SKM-1 (cell line): ENCODE data around the gene SEMA4C.

Source experiments
- DNase-seq: peaks from one replicate; lab custom pipeline; 2025; ENCODE audit not compliant: unreplicated experiment; lab: John Stamatoyannopoulos, UW

The SEMA4C gene, protein sequence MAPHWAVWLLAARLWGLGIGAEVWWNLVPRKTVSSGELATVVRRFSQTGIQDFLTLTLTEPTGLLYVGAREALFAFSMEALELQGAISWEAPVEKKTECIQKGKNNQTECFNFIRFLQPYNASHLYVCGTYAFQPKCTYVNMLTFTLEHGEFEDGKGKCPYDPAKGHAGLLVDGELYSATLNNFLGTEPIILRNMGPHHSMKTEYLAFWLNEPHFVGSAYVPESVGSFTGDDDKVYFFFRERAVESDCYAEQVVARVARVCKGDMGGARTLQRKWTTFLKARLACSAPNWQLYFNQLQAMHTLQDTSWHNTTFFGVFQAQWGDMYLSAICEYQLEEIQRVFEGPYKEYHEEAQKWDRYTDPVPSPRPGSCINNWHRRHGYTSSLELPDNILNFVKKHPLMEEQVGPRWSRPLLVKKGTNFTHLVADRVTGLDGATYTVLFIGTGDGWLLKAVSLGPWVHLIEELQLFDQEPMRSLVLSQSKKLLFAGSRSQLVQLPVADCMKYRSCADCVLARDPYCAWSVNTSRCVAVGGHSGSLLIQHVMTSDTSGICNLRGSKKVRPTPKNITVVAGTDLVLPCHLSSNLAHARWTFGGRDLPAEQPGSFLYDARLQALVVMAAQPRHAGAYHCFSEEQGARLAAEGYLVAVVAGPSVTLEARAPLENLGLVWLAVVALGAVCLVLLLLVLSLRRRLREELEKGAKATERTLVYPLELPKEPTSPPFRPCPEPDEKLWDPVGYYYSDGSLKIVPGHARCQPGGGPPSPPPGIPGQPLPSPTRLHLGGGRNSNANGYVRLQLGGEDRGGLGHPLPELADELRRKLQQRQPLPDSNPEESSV

DNA sequence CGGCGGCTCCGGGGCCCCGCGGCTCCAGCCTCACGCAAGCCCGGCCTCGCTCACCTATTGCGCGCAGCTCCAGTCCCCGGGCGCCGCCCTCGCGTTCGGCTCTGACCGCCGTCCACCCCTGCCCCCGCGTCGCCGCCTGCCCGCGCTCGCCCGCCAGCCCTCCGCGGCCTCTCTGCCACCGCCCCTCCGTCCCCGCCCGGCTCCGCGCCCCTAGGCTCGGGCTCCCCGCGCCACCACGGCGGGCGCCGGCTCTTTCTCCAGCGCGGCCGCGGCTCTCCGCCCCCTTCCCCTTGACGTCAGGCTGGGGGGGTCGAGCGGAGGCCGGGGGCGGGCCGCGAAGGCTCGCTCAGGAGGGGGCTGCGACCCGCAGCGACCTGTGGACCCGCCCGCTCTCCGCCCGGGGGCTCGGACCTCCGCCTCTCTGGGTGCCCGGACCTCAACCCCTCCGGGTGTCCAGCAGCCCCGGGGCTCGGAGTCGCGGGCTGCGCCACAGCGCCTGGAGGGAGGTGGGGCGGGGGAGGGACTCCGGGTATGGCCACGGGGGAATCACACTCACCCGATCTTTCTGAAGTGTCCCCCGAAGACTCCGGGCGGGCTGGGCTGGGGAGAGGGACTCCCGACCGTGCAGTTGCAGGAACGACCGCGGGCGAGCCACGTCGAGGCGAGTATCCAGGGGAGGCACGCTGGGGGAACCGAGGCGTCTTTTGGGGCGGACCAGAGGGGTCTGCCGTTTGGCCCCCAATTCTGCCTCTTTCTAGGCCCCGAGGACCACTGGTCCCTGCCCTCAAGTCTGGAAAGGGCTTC is at the start of gene SEMA4C:
Gene SEMA4C, minus strand, starts transcription at position 259 of the 804 bp plus-strand sequence. CDS start 2,194 bp downstream, outside the sequence.
- no peak for DNase-seq

DNA sequence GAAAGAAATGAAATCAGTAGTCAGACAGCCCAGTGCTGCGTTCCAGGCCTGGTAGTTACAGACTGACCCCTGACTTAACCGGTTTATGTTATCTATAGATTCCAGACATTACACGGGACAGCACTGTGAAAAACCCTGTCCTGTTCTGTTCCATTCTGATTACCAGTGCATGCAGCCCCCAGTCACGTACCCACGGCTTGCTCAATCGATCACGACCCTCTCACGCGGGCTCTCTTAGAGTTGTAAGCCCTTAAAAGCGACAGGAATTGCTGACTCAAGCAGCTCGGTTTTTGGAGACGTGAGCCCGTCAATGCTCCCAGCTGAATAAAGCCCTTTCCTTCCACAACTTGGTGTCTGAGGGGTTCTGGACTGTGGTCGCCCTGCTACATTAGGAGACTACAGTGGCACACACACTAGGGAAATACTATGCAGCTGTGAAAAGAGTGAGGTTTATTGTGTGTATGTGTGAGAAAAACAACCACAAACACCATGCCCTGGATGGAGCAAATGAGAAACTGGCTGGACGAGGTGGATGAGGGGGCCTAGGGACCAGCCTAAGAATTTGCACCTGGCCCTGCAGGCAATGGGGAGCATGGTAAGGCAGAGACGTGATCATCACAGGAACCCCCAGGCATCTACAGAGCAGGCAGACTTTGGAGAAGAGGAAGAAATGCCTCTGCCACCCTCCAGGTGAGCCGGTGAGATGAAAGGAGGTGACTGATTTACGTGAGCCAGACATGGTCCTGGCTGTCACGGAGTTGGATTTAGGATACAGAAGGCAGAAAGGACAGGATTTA is 49.1 kb upstream of the SEMA4C start:
- no peak for DNase-seq

DNA sequence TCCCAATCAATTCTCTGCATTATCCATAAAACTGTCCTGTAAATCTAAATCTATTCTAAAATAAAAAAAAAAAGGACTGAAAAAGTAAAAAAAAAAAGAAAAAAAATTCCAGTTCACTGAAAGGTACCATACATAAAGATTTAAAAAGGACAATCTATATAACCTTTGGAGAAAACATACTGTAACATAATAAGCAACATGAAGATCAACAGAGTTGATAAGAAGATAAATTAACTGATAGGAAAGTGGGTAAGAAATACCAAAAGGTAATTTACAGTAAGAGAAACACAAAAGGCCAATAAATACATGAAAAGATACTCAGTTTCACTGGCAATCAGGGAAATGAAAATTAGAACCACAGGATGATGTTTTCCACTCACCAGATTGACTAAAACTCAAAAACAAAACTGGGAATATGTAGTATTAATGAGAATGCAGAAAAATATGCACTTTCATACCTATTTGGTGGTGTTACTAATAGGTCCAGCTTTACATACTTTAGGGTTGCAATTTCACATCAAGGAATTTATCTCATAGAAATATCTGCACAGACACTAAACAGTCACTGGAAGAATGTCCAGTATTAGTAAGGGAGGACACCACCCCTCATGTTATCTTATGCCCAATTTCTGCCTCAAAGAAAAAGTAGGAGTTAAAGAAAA is 48.3 kb upstream of the SEMA4C start:
- no peak for DNase-seq

DNA sequence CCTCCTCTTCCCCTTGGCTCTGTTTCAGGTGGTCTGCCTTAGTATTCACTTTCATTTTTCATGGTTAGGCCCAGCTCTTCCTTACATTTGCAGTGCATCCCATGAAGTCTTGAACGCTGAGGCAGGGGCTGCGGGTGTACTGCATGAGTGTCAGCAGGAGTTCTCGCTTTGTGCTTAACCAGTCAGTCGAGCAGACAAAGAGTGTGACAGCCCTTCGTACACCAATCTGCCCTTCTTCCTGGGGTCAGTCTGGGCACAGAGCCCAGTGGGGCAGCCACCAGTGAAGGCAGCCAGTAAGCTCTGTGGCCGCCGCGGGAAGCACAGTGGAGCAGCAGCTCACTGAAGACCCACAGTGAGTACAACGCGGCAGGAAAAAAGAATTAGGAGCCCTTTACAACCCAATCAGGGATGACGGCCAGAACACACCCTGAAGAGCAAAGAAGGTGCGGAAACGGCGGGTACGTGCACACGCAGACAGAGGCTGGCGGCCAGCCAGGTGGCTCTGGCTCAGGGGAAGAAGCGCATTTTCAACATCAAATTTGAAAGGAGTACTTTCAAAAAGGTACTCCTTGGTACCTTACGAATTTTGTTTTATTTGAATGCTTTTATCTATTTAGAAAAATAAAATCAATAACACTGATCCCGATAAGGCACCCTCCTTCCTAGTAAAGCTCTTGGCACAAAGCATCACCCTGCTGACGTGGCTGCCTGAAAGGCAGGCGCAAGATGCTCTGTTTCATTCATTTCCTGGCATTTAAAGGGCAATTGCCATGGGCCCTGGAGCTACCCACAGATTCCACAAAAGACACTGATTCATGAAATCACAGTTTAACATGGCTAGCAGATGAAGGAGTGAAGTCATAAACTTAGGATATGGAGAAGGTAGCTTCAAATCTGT is 47.0 kb upstream of the SEMA4C start:
- DNase-seq, result no peak

DNA sequence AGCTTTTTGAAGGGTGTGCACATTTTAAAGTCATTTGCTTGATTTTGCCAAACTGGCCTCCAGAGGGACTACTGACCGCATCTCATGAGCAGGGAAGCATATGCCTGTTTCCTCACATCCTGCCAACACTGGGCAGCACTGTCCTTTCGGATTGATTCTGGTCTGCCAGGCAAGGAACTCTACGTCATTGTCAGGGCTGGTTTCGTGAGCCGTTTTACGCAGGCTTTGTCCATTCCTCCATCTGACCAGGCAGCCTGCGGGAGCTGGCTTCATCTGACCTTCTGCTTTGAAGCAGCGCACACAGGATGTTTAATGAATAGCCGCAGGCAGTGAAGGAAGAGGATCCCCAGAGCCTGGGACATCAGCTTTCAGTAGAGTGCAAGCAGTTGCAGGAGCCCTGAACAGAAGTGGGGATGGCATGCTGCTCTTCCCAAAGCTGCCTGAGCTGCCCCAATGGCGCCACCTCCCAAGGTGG is 46.3 kb upstream of the SEMA4C start:
- no peak for DNase-seq

DNA sequence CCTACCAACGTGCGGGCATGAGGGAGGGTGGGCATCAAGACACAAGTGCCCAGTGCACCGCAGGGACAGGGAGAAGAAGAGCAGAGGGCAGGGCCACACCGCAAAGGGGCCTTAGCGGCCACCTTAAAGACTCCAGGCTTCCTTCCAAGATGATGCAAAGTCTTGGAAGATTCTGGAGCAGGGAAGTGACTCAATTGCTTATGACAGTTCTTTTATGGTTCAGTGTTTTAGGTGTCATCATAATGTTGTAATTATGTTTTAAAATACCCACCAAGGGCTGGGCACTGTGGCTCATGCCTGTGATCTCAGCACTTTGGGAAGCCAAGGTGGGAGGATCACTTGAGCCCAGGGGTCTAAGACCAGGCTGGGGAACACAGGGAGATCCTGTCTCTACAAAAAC is 44.5 kb upstream of the SEMA4C start:
- DNase-seq, result no peak

DNA sequence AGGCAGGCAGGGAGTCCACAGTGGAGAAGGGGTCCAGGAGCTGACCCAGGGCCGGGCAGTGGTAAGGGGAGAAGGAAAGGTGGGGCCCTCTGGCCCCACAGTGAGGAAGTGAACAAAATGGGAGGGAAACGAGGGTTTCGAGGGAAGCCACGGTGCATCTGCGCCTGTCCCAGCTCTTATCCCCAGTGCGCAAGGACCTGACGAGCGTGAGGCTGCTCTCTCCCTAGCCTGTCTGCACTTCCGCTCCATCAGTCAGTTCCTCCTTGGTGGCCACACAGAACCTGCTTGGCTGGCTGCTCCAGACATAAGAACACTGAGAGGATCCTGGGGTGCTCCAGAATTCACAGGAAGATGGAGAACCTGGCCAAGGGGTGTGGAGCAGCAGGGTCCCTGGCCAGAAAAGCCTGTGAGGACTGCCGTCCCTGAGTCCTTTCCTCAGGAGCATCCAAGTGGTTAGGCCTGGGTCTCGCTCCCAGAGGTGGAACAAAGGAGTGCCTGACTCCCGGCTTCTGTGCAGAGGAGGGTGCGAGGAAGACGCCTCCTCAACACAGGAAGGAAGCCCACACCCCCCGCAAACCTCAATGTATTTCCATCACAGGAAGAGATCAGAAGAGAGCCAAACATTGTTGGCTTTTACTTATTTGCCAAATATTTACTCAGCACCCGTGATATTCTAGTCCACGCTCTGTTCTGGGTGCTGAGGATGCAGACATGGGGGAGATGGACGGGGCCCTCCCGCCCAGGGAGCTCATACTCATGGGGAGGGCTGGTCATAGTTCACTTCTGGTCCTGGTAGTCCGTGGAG is 43.7 kb upstream of the SEMA4C start:
- peak; percentile 85 for DNase-seq

DNA sequence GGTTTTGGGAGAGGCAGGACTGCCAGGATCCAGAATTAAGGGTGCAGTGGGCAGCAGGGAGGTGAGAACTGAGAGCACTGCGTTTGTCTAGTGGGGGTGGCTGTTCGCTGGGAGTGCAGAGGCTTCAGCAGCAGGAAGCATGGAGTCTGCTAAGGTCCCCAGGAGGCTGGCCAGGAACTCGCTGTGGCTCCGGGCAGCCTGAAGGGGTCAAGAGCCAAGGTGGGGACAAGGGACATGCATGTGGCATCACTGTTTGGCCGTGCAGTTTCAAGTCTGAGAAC is 43.2 kb upstream of the SEMA4C start:
- no peak for DNase-seq

DNA sequence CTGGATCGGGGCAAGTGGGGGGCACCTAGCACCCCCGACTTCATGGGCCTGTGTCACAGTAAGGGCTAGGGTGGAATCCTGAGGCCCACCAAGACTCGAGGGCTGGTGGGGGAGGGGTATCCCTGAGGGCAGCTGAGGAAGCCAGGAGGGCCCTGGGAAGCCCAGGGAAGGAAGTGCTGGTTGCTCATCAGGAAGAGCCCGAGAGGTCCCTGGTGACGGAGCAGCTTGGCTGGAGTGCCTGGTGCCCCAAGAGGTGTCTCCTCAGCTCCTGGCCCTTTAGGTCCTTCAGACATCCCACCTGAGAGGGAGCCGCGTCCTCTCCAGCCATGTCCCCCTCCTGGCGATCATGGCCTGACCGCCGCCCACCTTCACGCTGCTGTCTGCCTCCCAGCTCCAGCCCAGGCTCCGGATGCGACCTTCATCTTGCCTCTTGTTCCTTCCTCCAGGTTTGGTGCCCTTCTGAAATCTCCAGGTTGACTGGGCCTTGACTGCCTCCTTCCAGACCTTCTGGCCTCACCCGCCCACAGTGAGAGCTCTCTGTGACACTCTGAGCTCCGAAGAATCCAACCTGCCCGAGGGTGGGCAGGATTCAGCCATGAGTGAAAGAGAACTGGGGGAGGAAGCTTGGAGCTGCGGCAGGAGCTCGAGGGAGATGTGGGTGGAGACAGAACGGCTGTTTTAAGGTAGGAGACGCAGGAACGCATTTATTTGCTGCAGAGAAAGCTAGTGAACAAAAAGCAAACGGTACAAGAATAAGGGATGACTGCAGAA is 42.7 kb upstream of the SEMA4C start:
- no peak for DNase-seq

DNA sequence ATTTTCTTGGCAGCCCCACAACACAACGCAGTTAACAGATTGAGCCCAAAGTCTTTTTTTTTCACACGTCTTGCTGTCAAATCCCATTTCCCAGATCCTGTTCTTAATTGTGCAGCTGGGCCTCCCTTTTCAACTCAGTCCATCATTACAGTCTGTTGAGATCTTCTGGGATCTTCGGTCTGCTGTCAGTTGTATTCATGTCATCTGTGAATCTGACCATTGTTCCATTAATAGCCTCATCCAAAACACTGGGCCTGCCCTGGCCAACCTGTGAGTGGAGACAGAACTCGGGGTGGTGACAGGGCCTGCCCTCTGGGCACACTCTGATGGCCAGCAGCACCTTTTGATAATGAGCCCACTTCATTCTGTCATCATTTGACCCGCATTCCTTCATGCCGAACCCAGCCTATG is 39.7 kb upstream of the SEMA4C start:
- no peak for DNase-seq

DNA sequence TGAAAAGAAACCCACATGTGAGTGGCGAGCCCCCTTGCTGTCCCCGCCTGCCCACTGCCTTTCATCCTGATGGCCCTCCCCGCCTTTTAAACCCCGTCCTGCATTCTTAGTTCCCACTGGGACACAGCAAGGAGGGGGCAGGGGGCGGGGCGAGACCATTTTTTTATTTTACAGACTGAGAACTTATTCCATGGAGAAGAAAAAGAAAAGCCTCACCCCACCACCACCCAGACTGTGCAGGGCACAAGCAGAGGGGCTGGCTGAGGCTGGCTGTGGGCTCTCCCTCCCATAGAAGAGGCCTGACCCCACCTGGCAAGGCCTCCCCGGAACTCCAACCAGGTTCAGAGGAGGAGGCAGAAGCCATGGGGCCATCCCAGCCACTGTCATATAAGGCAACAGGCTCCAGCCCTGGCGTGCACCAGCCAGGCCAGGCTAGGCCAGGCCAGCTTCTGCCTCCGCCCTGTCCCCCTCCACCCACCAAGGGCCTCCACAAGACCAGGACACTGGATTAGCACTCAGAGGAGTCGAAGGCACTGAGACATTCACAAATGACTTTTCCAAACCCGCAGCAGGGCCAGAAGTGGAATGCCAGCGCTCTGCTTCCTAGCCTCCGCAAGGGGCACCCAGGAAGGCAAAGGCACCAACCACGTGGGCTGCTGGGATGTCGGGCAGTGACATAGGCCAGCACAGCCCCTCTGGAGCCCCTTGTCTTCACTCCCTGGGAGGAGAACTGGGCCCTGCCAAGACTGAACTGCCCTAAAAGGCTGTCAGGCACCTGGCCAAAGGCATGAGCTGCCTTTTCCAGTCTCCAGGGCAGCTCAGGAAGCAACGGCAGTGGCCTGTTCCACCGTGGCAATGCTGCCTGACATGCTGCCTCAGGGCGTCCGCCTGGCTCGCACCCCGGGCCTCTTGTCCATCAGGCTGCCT is 37.5 kb upstream of the SEMA4C start:
- DNase-seq, result no peak

DNA sequence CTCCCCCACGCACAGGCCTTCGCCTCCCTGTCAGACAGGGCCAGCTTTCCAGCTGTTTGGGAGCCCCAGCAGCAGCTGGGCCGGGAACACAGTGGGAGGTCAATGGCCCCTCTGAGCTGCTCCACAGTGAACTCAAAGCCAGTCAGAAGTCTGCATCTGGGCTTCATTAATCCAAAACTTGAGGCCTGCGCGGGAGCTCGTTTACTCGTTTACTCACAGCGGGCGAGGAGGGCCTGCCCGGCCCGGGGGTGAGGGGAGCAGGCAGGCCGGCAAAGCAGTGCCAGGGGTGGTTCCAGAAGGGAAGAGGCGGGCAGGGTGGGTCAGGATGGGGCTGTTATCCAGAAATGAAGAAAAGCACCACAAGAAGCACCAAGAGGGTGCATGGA is 36.8 kb upstream of the SEMA4C start:
- DNase-seq, result no peak

DNA sequence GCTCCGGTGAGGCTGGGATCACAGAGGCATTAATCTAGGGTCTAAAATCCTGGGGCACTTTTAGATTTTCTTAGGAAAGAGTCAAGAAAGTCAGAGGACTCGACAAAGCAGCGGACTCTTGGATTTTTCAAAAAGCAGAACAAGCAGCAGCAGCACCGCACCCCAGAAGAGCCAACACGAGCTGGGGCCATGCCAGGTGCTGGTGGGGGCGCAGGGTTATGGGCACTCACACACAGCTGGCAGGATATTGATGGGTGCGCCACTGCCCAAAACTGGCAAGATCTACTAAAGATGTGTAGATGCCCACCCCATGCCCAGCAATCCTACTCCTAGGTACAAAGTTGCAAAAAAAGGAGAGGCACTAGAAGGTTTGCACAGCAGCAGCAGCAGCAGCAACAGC is 33.9 kb upstream of the SEMA4C start:
- DNase-seq, result no peak

DNA sequence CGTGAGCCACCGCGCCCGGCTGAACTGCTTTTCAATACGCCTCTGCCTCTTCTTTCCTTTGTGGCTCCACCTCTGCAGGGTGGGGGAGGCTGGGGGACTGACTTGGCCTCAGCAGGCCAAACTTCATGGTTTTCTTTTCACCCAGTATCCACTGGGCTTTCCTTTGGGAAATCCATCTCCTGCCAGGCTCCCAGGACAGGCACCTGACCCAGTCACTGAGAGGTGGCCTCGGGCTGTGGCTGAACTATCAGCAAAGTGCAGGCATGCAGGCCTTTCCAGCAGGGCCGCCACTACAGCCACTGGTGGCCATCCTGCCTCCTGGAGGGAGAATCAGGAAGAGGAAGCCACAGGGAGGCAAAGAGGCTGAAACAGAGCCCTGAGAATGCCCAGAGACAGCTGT is 33.4 kb upstream of the SEMA4C start:
- no peak for DNase-seq

DNA sequence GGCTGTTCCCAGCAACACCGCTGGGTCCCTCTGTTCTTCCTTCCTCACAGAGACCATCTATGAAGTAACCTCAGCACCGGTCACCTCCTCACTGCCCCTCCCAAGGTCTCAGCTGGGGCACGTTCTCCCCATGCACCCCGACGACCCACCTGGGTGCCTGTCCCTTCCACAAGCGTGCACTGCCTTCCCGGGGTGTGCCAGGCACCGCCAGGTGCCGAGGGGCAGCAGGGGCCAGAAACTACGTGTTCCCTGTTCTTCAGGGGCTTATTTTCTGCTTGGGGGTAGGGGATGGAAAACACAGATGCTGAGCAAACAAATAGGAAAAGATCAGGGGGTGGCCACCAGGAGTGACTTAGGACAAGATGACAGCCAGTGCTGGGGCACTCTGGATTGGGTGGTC is 30.4 kb upstream of the SEMA4C start:
- no peak for DNase-seq

DNA sequence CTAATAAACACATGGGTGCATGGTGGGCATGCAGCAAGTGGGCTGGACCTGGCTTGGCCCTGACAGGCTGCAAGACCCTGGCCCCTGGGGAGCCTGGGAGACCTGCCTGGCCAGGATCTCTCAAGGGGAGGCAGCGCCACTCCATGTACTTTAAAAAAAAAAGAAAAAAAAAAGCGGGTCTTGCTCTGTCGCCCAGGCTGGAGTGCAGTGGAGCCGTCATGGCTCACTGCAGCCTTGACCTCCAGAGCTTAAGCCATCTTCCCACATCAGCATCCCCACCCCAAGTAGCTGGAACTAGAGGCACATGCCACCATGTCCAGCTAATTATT is 29.5 kb upstream of the SEMA4C start:
- DNase-seq, result no peak
